IMR-90 (cell line): ENCODE results near the gene FAM204A.

ENCODE experiments used
- CHD1 ChIP-seq: IDR thresholded peaks from 2 replicates; pipeline ENCODE4 v1.6.1; 2012; ENCODE audit warnings: low read depth, low read length, improper control_type of control experiment
- CTCF ChIP-seq: conservative IDR thresholded peaks from 2 replicates; pipeline ENCODE4 v1.5.1; 2012; ENCODE audit warnings: mild to moderate bottlenecking, low read depth, low read length, improper control_type of control experiment
- POLR2A ChIP-seq: IDR thresholded peaks from 2 replicates; pipeline ENCODE4 v1.6.1; 2012; ENCODE audit warnings: mild to moderate bottlenecking, low read depth, low read length
- RAD21 ChIP-seq: IDR thresholded peaks from 2 replicates; pipeline ENCODE4 v1.6.1; 2012; ENCODE audit warnings: low read length, improper control_type of control experiment
- SMC3 ChIP-seq: fragments of 150-350 bp; IDR thresholded peaks from 2 replicates; pipeline ENCODE4 v1.6.1; 2016; ENCODE audit warnings: low read depth, mild to moderate bottlenecking, antibody characterized with exemption, low read length, moderate library complexity
- USF2 ChIP-seq: fragments of 150-350 bp; IDR thresholded peaks from 2 replicates; pipeline ENCODE4 v1.6.1; 2017; ENCODE audit warnings: mild to moderate bottlenecking, antibody characterized with exemption, low read length, low read depth

GRCh38 chr10:118256825-118257570 lies 85.1 kb downstream of the FAM204A start:
- no peak for TF ChIP-seq POLR2A
- no peak for TF ChIP-seq RAD21
- TF ChIP-seq CTCF, result no peak
- TF ChIP-seq USF2, result no peak
- no peak for TF ChIP-seq SMC3
- TF ChIP-seq CHD1, result no peak
